SK-N-SH treated with all-trans-retinoic acid at 6 μM for 48 hours (cell line): ENCODE results near the gene SAC3D1.

ENCODE experiments used
- ATAC-seq: fragments of 200-7000 bp; cut with Tn5 transposase; 3 replicates; pipeline ENCODE4 v1.9.1; 2020; ENCODE audit warnings: mild to moderate bottlenecking, moderate library complexity
- ARNTL ChIP-seq: fragments of 450-650 bp; formaldehyde crosslinking; IDR thresholded peaks from 2 replicates; pipeline ENCODE4 v1.5.0; 2020; ENCODE audit warnings: low read depth, mild to moderate bottlenecking, moderate library complexity, borderline replicate concordance
- BACH2 ChIP-seq: fragments of 250-450 bp; sonication (Bioruptor Pico); IDR thresholded peaks from 2 replicates; pipeline ENCODE4 v1.9.0; 2021; ENCODE audit warnings: mild to moderate bottlenecking, borderline replicate concordance
- CREB5 ChIP-seq: fragments of 250-450 bp; sonication (Bioruptor Pico); IDR thresholded peaks from 2 replicates; pipeline ENCODE4 v1.5.1; 2020; ENCODE audit warnings: low read depth, mild to moderate bottlenecking, moderate library complexity
- CSDC2 ChIP-seq: fragments of 250-450 bp; sonication (Bioruptor Pico); IDR thresholded peaks from 2 replicates; pipeline ENCODE4 v1.5.0; 2020; ENCODE audit warnings: mild to moderate bottlenecking, moderate library complexity
- CSRNP3 ChIP-seq: fragments of 250-450 bp; sonication (Bioruptor Pico); IDR thresholded peaks from 2 replicates; pipeline ENCODE4 v1.5.1; 2021; ENCODE audit warnings: mild to moderate bottlenecking, moderate library complexity
- ESRRG ChIP-seq: fragments of 250-450 bp; sonication (Bioruptor Pico); IDR thresholded peaks from 2 replicates; pipeline ENCODE4 v1.6.1; 2021; ENCODE audit warnings: mild to moderate bottlenecking
- ISL1 ChIP-seq: fragments of 250-450 bp; sonication (Bioruptor Pico); IDR thresholded peaks from 2 replicates; pipeline ENCODE4 v2.1.2; 2022; ENCODE audit warnings: mild to moderate bottlenecking, moderate library complexity
- OSR1 ChIP-seq: fragments of 250-450 bp; sonication (Bioruptor Pico); IDR thresholded peaks from 2 replicates; pipeline ENCODE4 v1.8.0; 2022; ENCODE audit warnings: moderate library complexity, mild to moderate bottlenecking, inconsistent platforms
- POU6F1 ChIP-seq: fragments of 250-450 bp; sonication (Bioruptor Pico); IDR thresholded peaks from 2 replicates; pipeline ENCODE4 v1.8.0; 2021; ENCODE audit warnings: low read depth, mild to moderate bottlenecking, moderate library complexity, borderline replicate concordance
- PPARA ChIP-seq: fragments of 250-450 bp; sonication (Bioruptor Pico); IDR thresholded peaks from 2 replicates; pipeline ENCODE4 v1.5.0; 2020; ENCODE audit warnings: mild to moderate bottlenecking, borderline replicate concordance
- SNAI2 ChIP-seq: fragments of 250-450 bp; sonication (Bioruptor Pico); IDR thresholded peaks from 2 replicates; pipeline ENCODE4 v1.5.0; 2020; ENCODE audit warnings: mild to moderate bottlenecking, moderate library complexity
- TCF4 ChIP-seq: fragments of 250-450 bp; sonication (Bioruptor Pico); IDR thresholded peaks from 2 replicates; pipeline ENCODE4 v1.8.0; 2021; ENCODE audit warnings: mild to moderate bottlenecking, moderate library complexity, borderline replicate concordance
- TOX ChIP-seq: fragments of 250-450 bp; sonication (Bioruptor Pico); IDR thresholded peaks from 2 replicates; pipeline ENCODE4 v1.8.0; 2021; ENCODE audit warnings: mild to moderate bottlenecking, moderate library complexity, borderline replicate concordance
- TSHZ2 ChIP-seq: fragments of 250-450 bp; sonication (Bioruptor Pico); IDR thresholded peaks from 2 replicates; pipeline ENCODE4 v1.5.0; 2020; ENCODE audit warnings: mild to moderate bottlenecking, moderate library complexity
- ZC3H10 ChIP-seq: fragments of 250-450 bp; sonication (Bioruptor Pico); IDR thresholded peaks from 2 replicates; pipeline ENCODE4 v1.5.1; 2021; ENCODE audit warnings: mild to moderate bottlenecking, moderate library complexity
- ZFP3 ChIP-seq: fragments of 250-450 bp; sonication (Bioruptor Pico); IDR thresholded peaks from 2 replicates; pipeline ENCODE4 v1.5.0; 2020; ENCODE audit warnings: mild to moderate bottlenecking, moderate library complexity
- ZFP30 ChIP-seq: fragments of 450-650 bp; formaldehyde crosslinking; IDR thresholded peaks from 2 replicates; pipeline ENCODE4 v1.5.0; 2022; ENCODE audit warnings: mild to moderate bottlenecking, moderate library complexity
- ZNF70 ChIP-seq: fragments of 450-650 bp; formaldehyde crosslinking; IDR thresholded peaks from 2 replicates; pipeline ENCODE4 v1.5.0; 2020; ENCODE audit warnings: mild to moderate bottlenecking, moderate library complexity
- TF ChIP-seq, protein P1 (sequence below): fragments of 250-450 bp; sonication (Bioruptor Pico); IDR thresholded peaks from 2 replicates; pipeline ENCODE4 v1.8.0; 2020; ENCODE audit warnings: mild to moderate bottlenecking, moderate library complexity, borderline replicate concordance

Gene SAC3D1

DNA sequence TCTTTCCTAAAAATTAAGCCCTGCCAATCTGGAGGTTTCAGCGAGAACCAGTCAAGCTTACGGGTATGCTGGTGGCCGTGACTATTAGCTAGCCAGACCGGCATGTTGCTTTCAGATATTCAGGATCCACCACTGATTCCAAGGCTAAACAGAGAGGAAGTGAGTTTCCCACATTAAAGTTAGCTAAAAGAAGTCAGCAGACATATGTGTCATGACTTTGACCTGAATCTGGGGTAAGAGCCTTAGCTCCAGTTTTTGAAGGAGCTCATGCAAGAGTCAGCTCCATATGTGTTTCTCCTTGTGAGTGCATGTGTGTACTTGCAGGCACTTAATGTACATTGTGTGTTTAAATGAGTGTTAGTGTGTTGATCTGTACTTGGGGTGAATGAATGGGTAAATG, 44.4 kb downstream of the SAC3D1 start:
- TF ChIP-seq ZFP30 (CRISPR knock-in tag) (no peak), CSRNP3 (CRISPR knock-in tag) (no peak), OSR1 (CRISPR knock-in tag) (no peak), POU6F1 (CRISPR knock-in tag) (no peak), PPARA (CRISPR knock-in tag) (no peak), ESRRG (no peak), TSHZ2 (CRISPR knock-in tag) (no peak), TCF4 (CRISPR knock-in tag) (no peak), ZC3H10 (CRISPR knock-in tag) (no peak), ISL1 (CRISPR knock-in tag) (no peak), BACH2 (CRISPR knock-in tag) (no peak), ARNTL (CRISPR knock-in tag) (no peak), CSDC2 (CRISPR knock-in tag) (no peak), CREB5 (CRISPR knock-in tag) (no peak)
- TF ChIP-seq, protein P1, sequence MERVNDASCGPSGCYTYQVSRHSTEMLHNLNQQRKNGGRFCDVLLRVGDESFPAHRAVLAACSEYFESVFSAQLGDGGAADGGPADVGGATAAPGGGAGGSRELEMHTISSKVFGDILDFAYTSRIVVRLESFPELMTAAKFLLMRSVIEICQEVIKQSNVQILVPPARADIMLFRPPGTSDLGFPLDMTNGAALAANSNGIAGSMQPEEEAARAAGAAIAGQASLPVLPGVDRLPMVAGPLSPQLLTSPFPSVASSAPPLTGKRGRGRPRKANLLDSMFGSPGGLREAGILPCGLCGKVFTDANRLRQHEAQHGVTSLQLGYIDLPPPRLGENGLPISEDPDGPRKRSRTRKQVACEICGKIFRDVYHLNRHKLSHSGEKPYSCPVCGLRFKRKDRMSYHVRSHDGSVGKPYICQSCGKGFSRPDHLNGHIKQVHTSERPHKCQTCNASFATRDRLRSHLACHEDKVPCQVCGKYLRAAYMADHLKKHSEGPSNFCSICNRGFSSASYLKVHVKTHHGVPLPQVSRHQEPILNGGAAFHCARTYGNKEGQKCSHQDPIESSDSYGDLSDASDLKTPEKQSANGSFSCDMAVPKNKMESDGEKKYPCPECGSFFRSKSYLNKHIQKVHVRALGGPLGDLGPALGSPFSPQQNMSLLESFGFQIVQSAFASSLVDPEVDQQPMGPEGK (CRISPR knock-in tag), result no peak
- TF ChIP-seq, all 23 proteins: peak for 0
- ATAC-seq, result no peak

DNA sequence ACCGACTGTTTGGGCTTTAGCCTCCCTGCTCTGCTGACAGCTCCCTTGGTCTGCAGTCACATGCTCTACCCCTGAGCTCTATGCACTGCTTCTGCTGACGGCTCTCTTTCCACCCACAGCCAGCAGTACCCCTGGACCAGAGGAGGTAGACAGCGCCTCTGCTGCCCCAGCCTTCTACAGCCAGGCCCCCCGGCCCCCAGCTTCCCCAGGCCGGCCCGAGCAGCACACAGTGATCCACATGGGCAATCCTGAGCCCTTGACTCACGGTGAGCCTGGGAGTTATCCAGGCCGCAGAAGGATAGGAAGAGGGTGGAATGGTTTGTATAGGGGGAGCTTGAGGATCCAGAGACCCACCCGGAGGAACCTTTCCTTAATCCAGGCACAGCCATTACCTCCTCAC, 45.8 kb downstream of the SAC3D1 start:
- no peak for TF ChIP-seq BACH2 (CRISPR knock-in tag)
- no peak for TF ChIP-seq OSR1 (CRISPR knock-in tag)
- no peak for TF ChIP-seq ZNF70 (CRISPR knock-in tag)
- TF ChIP-seq, protein P1 (CRISPR knock-in tag), result no peak
- TF ChIP-seq TOX (CRISPR knock-in tag), result no peak
- no peak for TF ChIP-seq POU6F1 (CRISPR knock-in tag)
- no peak for TF ChIP-seq TCF4 (CRISPR knock-in tag)
- no peak for TF ChIP-seq ZFP3 (CRISPR knock-in tag)
- TF ChIP-seq ARNTL (CRISPR knock-in tag), result no peak
- TF ChIP-seq ZC3H10 (CRISPR knock-in tag), result no peak
- TF ChIP-seq CSDC2 (CRISPR knock-in tag), result no peak
- no peak for TF ChIP-seq ZFP30 (CRISPR knock-in tag)
- TF ChIP-seq SNAI2 (CRISPR knock-in tag), result no peak
- TF ChIP-seq PPARA (CRISPR knock-in tag), result no peak
- TF ChIP-seq ESRRG, result no peak
- TF ChIP-seq TSHZ2 (CRISPR knock-in tag), result no peak
- no peak for ATAC-seq
